GM12875 (cell line): Measurements from ENCODE around the gene IL23R.

Experiments used
- H3K4me3 ChIP-seq: one replicate; pipeline ENCODE4 v1.5.1; 2011; ENCODE audit warnings: low read depth, low read length, control low read depth
- CTCF ChIP-seq: IDR thresholded peaks from 2 replicates; pipeline ENCODE4 v1.5.1; 2011; ENCODE audit warnings: low read depth, mild to moderate bottlenecking, control low read depth, inconsistent platforms, low read length, moderate library complexity, borderline replicate concordance; ENCODE audit not compliant: insufficient read depth

IL23R gene

GRCh38 chr1:67217417-67217816 lies 51.2 kb downstream of the IL23R start:
- no peak overlapping the region for H3K4me3 ChIP-seq
- TF ChIP-seq CTCF: no peak

- no peak overlapping the region for H3K4me3 ChIP-seq
- no peak for TF ChIP-seq CTCF
Measured at GRCh38 chr1:67217938-67218337, 51.7 kb downstream of the IL23R start.

GRCh38 chr1:67224856-67225255 lies 58.6 kb downstream of the IL23R start:
- no peak for TF ChIP-seq CTCF
- H3K4me3 ChIP-seq: no peak overlapping the region

- no peak for TF ChIP-seq CTCF
- H3K4me3 ChIP-seq: no peak overlapping the region
Measured at GRCh38 chr1:67226688-67227087, 60.4 kb downstream of the IL23R start.

- TF ChIP-seq CTCF: no peak
- no peak overlapping the region for H3K4me3 ChIP-seq
Measured at GRCh38 chr1:67227196-67227595, 60.9 kb downstream of the IL23R start.

GRCh38 chr1:67228791-67229190 lies 62.5 kb downstream of the IL23R start:
- TF ChIP-seq CTCF: no peak
- H3K4me3 ChIP-seq: no peak overlapping the region

- no peak for TF ChIP-seq CTCF
Measured at GRCh38 chr1:67230539-67230938, 64.3 kb downstream of the IL23R start.

More at GRCh38 chr1:67230539-67230938, 64.3 kb downstream of the IL23R start:
- no peak overlapping the region for H3K4me3 ChIP-seq
